Natural killer cell (primary cell): ENCODE data around the gene AFAP1L2. TPM values are rescaled to one million over a fixed set of nuclear protein-coding genes. Genes with fewer than 3 reads are reported as not detected.

Source experiments
- ATAC-seq, 3 donors: fragments of 150-1000 bp in 2 of 3; fragments of 200-7000 bp in 1 of 3; cut with Tn5 transposase; 1 replicate in 1 of 3; 2 replicates in 2 of 3; pipeline ENCODE4 v1.10.0; 2021; ENCODE audit warnings: mild to moderate bottlenecking in 2 of 3, moderate library complexity in 2 of 3
- DNase-seq, 2 donors: peaks; one replicate each; pipeline versions ENCODE4 v3.0.0 to v3.0.0-alpha.2; 2013 to 2021; ENCODE audit warnings: mixed read lengths in 1 of 2
- H3K27ac ChIP-seq: one replicate; pipeline ENCODE4 v1.5.1; 2013; ENCODE audit warnings: mild to moderate bottlenecking, low read length
- H3K27me3 ChIP-seq: one replicate; pipeline ENCODE4 v1.6.1; 2013; ENCODE audit warnings: low read length; ENCODE audit not compliant: control insufficient read depth, insufficient read depth
- H3K36me3 ChIP-seq: one replicate; pipeline ENCODE4 v1.6.1; 2013; ENCODE audit warnings: low read length; ENCODE audit not compliant: control insufficient read depth, insufficient read depth
- H3K4me1 ChIP-seq: one replicate; pipeline ENCODE4 v1.6.1; 2013; ENCODE audit warnings: low read length; ENCODE audit not compliant: control insufficient read depth, insufficient read depth
- H3K4me3 ChIP-seq: one replicate; pipeline ENCODE4 v1.5.1; 2013; ENCODE audit warnings: low read length
- H3K9me3 ChIP-seq: one replicate; pipeline ENCODE4 v1.6.1; 2013; ENCODE audit warnings: low read length; ENCODE audit not compliant: control insufficient read depth, insufficient read depth
- H3K27ac Mint-ChIP-seq, 2 donors: one replicate each; pipeline ENCODE4 v1.8.0; 2022; ENCODE audit warnings: mild to moderate bottlenecking in 2 of 2, mixed read lengths in 2 of 2, moderate library complexity in 1 of 2
- H3K27me3 Mint-ChIP-seq, 2 donors: one replicate each; pipeline ENCODE4 v1.8.0; 2022; ENCODE audit warnings: low read depth in 2 of 2, mixed read lengths in 2 of 2
- H3K36me3 Mint-ChIP-seq: one replicate; pipeline ENCODE4 v1.8.0; 2022; ENCODE audit warnings: mixed read lengths
- H3K4me1 Mint-ChIP-seq, 2 donors: one replicate each; pipeline ENCODE4 v1.8.0; 2022; ENCODE audit warnings: mixed read lengths in 2 of 2
- H3K4me3 Mint-ChIP-seq: one replicate; pipeline ENCODE4 v1.8.0; 2022; ENCODE audit warnings: mild to moderate bottlenecking, moderate library complexity, mixed read lengths
- H3K9me3 Mint-ChIP-seq, 2 donors: one replicate each; pipeline ENCODE4 v1.8.0; 2022; ENCODE audit warnings: mixed read lengths in 2 of 2
- CTCF ChIP-seq: fragments of 200-600 bp; IDR thresholded peaks from one replicate; pipeline ENCODE4 v1.8.0; 2022; ENCODE audit warnings: antibody characterized with exemption
- WGBS: methylation state at CpG from one replicate; pipeline ENCODE4 v1.1.7; 2013; ENCODE audit warnings: missing lambda C conversion rate; ENCODE audit not compliant: insufficient coverage; 5-methylcytosine and 5-hydroxymethylcytosine counted together
- intact Hi-C: fragments of 100-400 bp; cut with micrococcal nuclease; formaldehyde crosslinking; loops from one replicate; pipeline ENCODE4 v1.14.2; 2022
- total RNA-seq, 4 donors: library from RNA; stranded (reverse); fragments of 120-200 nt in 1 of 4; gene quantifications; one replicate each; pipeline versions ENCODE4 v1.2.3 to v1.2.4, GENCODE V29; 2013 to 2022

Gene AFAP1L2
- total RNA-seq, 3 donors from 2014 or later (not counting 1 experiment from before 2014, with no cell fraction given) = 0.66 to 2.8 (median 1.3) TPM

GRCh38 chr10:114392112-114392835, 12.0 kb downstream of the AFAP1L2 start:
- intact Hi-C loops = no loop called here
- no peak overlapping the region for H3K27ac ChIP-seq
- peaks cover 2% of the 10 kb centered on the region for H3K27me3 ChIP-seq
- no peaks in the 10 kb centered on the region for H3K36me3 ChIP-seq
- no peaks in the 10 kb centered on the region for H3K9me3 ChIP-seq
- H3K4me3 Mint-ChIP-seq = no peak overlapping the region
- H3K4me3 ChIP-seq = no peak overlapping the region
- H3K36me3 Mint-ChIP-seq = no peaks in the 10 kb centered on the region
- no peaks in the 10 kb centered on the region for H3K9me3 Mint-ChIP-seq
- peaks cover 9 to 13% of the 10 kb centered on the region in 2 donors for H3K27me3 Mint-ChIP-seq
- DNase-seq (no peak), ATAC-seq (no peak)
- no peak overlapping the region for H3K27ac Mint-ChIP-seq
- peaks cover 0 to 4% of the 10 kb centered on the region in 2 donors for H3K4me1 Mint-ChIP-seq
- no peak for TF ChIP-seq CTCF
- 43% methylated on average over 5 of the region's 5 CpGs for WGBS
- H3K4me1 ChIP-seq = peaks cover 6% of the 10 kb centered on the region

GRCh38 chr10:114391599-114391998, 12.7 kb downstream of the AFAP1L2 start:
- Histone ChIP-seq H3K9me3 (no peaks in the 10 kb centered on the region), H3K36me3 (no peaks in the 10 kb centered on the region), H3K4me1 (peaks cover 6% of the 10 kb centered on the region), H3K27me3 (peaks cover 2% of the 10 kb centered on the region), H3K27ac (no peak overlapping the region), H3K4me3 (no peak overlapping the region)
- ATAC-seq (no peak), DNase-seq (no peak)
- Mint-ChIP-seq H3K36me3 (no peaks in the 10 kb centered on the region), H3K27me3 (peaks cover 9 to 13% of the 10 kb centered on the region in 2 donors), H3K27ac (no peak overlapping the region), H3K4me1 (peaks cover 0 to 4% of the 10 kb centered on the region in 2 donors), H3K9me3 (no peaks in the 10 kb centered on the region), H3K4me3 (no peak overlapping the region)
- 84% methylated on average over 5 of the region's 5 CpGs for WGBS
- intact Hi-C loops = no loop called here
- TF ChIP-seq CTCF = no peak

- intact Hi-C loops = no loop called here
- H3K27ac Mint-ChIP-seq = no peak overlapping the region
- H3K36me3 ChIP-seq = no peaks in the 10 kb centered on the region
- no peaks in the 10 kb centered on the region for H3K9me3 Mint-ChIP-seq
- no peaks in the 10 kb centered on the region for H3K36me3 Mint-ChIP-seq
- H3K9me3 ChIP-seq = no peaks in the 10 kb centered on the region
- H3K4me1 ChIP-seq = peaks cover 3% of the 10 kb centered on the region
- no peak overlapping the region for H3K4me3 ChIP-seq
- peaks cover 0 to 4% of the 10 kb centered on the region in 2 donors for H3K4me1 Mint-ChIP-seq
- no peak overlapping the region for H3K4me3 Mint-ChIP-seq
- ATAC-seq (no peak), DNase-seq (no peak)
- TF ChIP-seq CTCF = no peak
- WGBS = 90% methylated on average over 5 of the region's 5 CpGs
- H3K27ac ChIP-seq = no peak overlapping the region
- H3K27me3 ChIP-seq = peaks cover 2% of the 10 kb centered on the region
- peaks cover 9 to 12% of the 10 kb centered on the region in 2 donors for H3K27me3 Mint-ChIP-seq
Observed at GRCh38 chr10:114389426-114389825, 14.9 kb downstream of the AFAP1L2 start.

- Histone ChIP-seq H3K27me3 (peaks cover 2% of the 10 kb centered on the region), H3K4me1 (no peaks in the 10 kb centered on the region), H3K27ac (no peak overlapping the region), H3K9me3 (no peaks in the 10 kb centered on the region), H3K4me3 (no peak overlapping the region), H3K36me3 (no peaks in the 10 kb centered on the region)
- no peak for TF ChIP-seq CTCF
- no peak for ATAC-seq
- no peak for DNase-seq
- no peaks in the 10 kb centered on the region for H3K9me3 Mint-ChIP-seq
- intact Hi-C loops = no loop called here
- peaks cover 0 to 4% of the 10 kb centered on the region in 2 donors for H3K4me1 Mint-ChIP-seq
- no peak overlapping the region for H3K4me3 Mint-ChIP-seq
- 39% methylated on average over 3 of the region's 3 CpGs for WGBS
- peaks cover 9 to 12% of the 10 kb centered on the region in 2 donors for H3K27me3 Mint-ChIP-seq
- no peak overlapping the region for H3K27ac Mint-ChIP-seq
- no peaks in the 10 kb centered on the region for H3K36me3 Mint-ChIP-seq
Observed at GRCh38 chr10:114388275-114388674, 16.0 kb downstream of the AFAP1L2 start.
